ENCODE data around the gene PARL.
A peak's percentile ranks its signal among the peaks of the same experiment; 100 is the strongest.

The PARL gene

GRCh38 chr3:183827809-183828537 lies 56.7 kb downstream of the PARL start:
- Histone ChIP-seq H3K27ac (no peak overlapping the region), H3K4me1 (peaks cover 3 to 15% (median 10%) of the 10 kb centered on the region in 4 donors), H3K36me3 (peaks cover 10 to 49% (median 30%) of the 10 kb centered on the region in 3 donors), H3K27me3 (no peaks in the 10 kb centered on the region), H3K4me3 (no peak overlapping the region), H3K9me3 (no peaks in the 10 kb centered on the region)
- no peak for DNase-seq
- intact Hi-C loops (cut with DNase I; ENCODE audit: low total_unique reads): no loop called here
- no peak for TF ChIP-seq CTCF (IDR thresholded peaks at IDR 0.05)

GRCh38 chr3:183826448-183827250 lies 58.0 kb downstream of the PARL start:
- intact Hi-C loops (cut with DNase I; ENCODE audit: low total_unique reads): no loop called here
- Histone ChIP-seq H3K36me3 (peaks cover 3 to 37% (median 21%) of the 10 kb centered on the region in 3 donors), H3K4me3 (no peak overlapping the region), H3K27me3 (no peaks in the 10 kb centered on the region), H3K27ac (no peak overlapping the region), H3K4me1 (peaks cover 3 to 15% (median 10%) of the 10 kb centered on the region in 4 donors), H3K9me3 (no peaks in the 10 kb centered on the region)
- no peak for DNase-seq
- no peak for TF ChIP-seq CTCF (IDR thresholded peaks at IDR 0.05)

GRCh38 chr3:183825456-183826161 lies 59.1 kb downstream of the PARL start, which contains the start of gene MAP6D1:
Gene MAP6D1 (minus strand): TSS chr3:183825577. CDS start chr3:183825547, 30 bp downstream.
- Histone ChIP-seq H3K36me3 (peaks cover 3 to 27% (median 15%) of the 10 kb centered on the region in 3 donors), H3K4me3 (peak within 1 kb of the TSS; percentile 53 to 65), H3K27me3 (no peaks in the 10 kb centered on the region), H3K27ac (peak within 1 kb of the TSS in 1 of 2 donors; percentile 11), H3K9me3 (no peaks in the 10 kb centered on the region), H3K4me1 (peaks cover 3 to 15% (median 10%) of the 10 kb centered on the region in 4 donors)
- DNase-seq: no peak
- no peak for TF ChIP-seq CTCF (IDR thresholded peaks at IDR 0.05)
- intact Hi-C loops (cut with DNase I; ENCODE audit: low total_unique reads): no loop called here

GRCh38 chr3:183824761-183825455 lies 59.8 kb downstream of the PARL start:
- Histone ChIP-seq H3K27me3 (no peaks in the 10 kb centered on the region), H3K27ac (peak overlapping the region in 1 of 2 donors; percentile 11), H3K36me3 (peaks cover 3 to 21% (median 9%) of the 10 kb centered on the region in 3 donors), H3K4me1 (peaks cover 3 to 15% (median 10%) of the 10 kb centered on the region in 4 donors), H3K4me3 (peak overlapping the region; percentile 53 to 65), H3K9me3 (no peaks in the 10 kb centered on the region)
- no peak for TF ChIP-seq CTCF (IDR thresholded peaks at IDR 0.05)
- DNase-seq: peak in 1 of 2 donors; percentile 53
- intact Hi-C loops (cut with DNase I; ENCODE audit: low total_unique reads): no loop called here

- H3K4me3 ChIP-seq: no peak overlapping the region
- peaks cover 3 to 15% (median 10%) of the 10 kb centered on the region in 4 donors for H3K4me1 ChIP-seq
- DNase-seq: no peak
- H3K9me3 ChIP-seq: no peaks in the 10 kb centered on the region
- H3K36me3 ChIP-seq: peaks cover 0 to 11% (median 0%) of the 10 kb centered on the region in 3 donors
- no peak overlapping the region for H3K27ac ChIP-seq
- intact Hi-C loops (cut with DNase I; ENCODE audit: low total_unique reads): no loop called here
- no peaks in the 10 kb centered on the region for H3K27me3 ChIP-seq
- no peak for TF ChIP-seq CTCF (IDR thresholded peaks at IDR 0.05)
Measured at GRCh38 chr3:183823963-183824362, 60.7 kb downstream of the PARL start.

Data from tibial artery (tissue), 4 donors.